IPS DF 6.9 (cell line): ENCODE measurements around the gene LSM3.

Experiments
- DNase-seq: peaks from one replicate; pipeline ENCODE4 v3.0.0-alpha.2; 2013; ENCODE audit warnings: low read depth, low spot score
- H3K27ac ChIP-seq: one replicate; pipeline ENCODE4 v1.5.1; 2013; ENCODE audit warnings: low read length, control low read depth
- H3K27me3 ChIP-seq: 2 replicates; pipeline ENCODE4 v1.6.1; 2013; ENCODE audit warnings: mild to moderate bottlenecking, low read length; ENCODE audit not compliant: control insufficient read depth, insufficient read depth
- H3K36me3 ChIP-seq: 2 replicates; pipeline ENCODE4 v1.6.1; 2013; ENCODE audit warnings: low read length; ENCODE audit not compliant: control insufficient read depth, insufficient read depth
- H3K4me1 ChIP-seq: 2 replicates; pipeline ENCODE4 v1.6.1; 2013; ENCODE audit warnings: low read length; ENCODE audit not compliant: control insufficient read depth, insufficient read depth
- H3K4me3 ChIP-seq: 2 replicates; pipeline ENCODE4 v1.5.1; 2013; ENCODE audit warnings: mild to moderate bottlenecking, low read length
- H3K9me3 ChIP-seq: 2 replicates; pipeline ENCODE4 v1.6.1; 2013; ENCODE audit warnings: low read length, inconsistent platforms; ENCODE audit not compliant: control insufficient read depth, insufficient read depth
- WGBS: extraction: QIAGEN DNeasy Blood & Tissue Kit; methylation state at CpG from one replicate; pipeline ENCODE4 v1.1.7; 2013; ENCODE audit warnings: mixed read lengths, missing lambda C conversion rate; ENCODE audit not compliant: insufficient read length, insufficient coverage; 5-methylcytosine and 5-hydroxymethylcytosine counted together

Gene LSM3

DNA sequence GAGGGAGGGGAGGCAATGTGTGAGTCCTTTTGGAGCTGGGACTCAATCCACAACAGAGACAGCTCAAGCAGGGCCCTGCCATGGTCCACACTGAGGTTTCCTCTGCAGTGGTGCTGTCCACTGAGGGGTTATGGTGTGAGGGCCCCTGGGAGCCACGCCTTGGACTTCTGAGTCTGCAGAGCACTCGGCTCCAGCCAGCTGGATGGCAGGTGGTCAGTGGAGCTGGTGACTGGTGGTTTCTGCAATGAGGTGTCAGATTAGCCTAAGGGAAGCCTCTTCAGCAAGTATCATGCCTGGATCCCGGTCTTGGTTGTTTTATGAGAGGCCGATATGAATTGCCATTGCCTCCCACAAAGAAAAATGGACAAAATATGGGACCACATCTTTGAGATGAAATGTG lies 21.7 kb downstream of the LSM3 start:
- Histone ChIP-seq H3K27ac (no peak overlapping the region), H3K4me1 (no peaks in the 10 kb centered on the region)

DNA sequence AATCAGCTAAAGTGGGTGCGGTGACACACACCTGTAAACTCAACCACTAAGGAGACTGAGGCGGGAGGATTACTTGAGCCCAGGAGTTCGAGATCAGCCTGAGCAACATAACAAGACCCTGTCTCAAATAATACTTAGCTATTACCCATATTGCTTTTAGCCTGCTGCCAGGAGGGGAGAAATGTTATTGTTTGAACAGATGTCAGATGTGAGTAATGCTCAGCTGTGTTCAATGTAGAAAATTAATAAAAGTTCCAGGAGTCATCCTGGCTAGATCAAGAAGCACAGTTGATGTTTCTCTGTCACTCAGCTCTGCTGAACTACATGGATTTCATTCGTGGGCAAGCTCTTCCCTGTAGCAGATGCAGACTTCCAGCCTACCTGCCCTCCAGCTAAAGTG lies 22.2 kb downstream of the LSM3 start:
- Histone ChIP-seq H3K9me3 (no peaks in the 10 kb centered on the region), H3K4me3 (no peak overlapping the region), H3K36me3 (peaks cover 6% of the 10 kb centered on the region; the same call in 1 of the 2 replicates), H3K4me1 (no peaks in the 10 kb centered on the region), H3K27me3 (no peaks in the 10 kb centered on the region), H3K27ac (no peak overlapping the region)
- no CpG with 5 or more reads among the region's 4 CpGs for WGBS
- no peak for DNase-seq

More for the DNA sequence above, 21.7 kb downstream of the LSM3 start:
- DNase-seq = no peak
- Histone ChIP-seq H3K27me3 (no peaks in the 10 kb centered on the region), H3K36me3 (peaks cover 6% of the 10 kb centered on the region; the same call in 1 of the 2 replicates), H3K4me3 (no peak overlapping the region), H3K9me3 (no peaks in the 10 kb centered on the region)
- no CpG with 5 or more reads among the region's 4 CpGs for WGBS

DNA sequence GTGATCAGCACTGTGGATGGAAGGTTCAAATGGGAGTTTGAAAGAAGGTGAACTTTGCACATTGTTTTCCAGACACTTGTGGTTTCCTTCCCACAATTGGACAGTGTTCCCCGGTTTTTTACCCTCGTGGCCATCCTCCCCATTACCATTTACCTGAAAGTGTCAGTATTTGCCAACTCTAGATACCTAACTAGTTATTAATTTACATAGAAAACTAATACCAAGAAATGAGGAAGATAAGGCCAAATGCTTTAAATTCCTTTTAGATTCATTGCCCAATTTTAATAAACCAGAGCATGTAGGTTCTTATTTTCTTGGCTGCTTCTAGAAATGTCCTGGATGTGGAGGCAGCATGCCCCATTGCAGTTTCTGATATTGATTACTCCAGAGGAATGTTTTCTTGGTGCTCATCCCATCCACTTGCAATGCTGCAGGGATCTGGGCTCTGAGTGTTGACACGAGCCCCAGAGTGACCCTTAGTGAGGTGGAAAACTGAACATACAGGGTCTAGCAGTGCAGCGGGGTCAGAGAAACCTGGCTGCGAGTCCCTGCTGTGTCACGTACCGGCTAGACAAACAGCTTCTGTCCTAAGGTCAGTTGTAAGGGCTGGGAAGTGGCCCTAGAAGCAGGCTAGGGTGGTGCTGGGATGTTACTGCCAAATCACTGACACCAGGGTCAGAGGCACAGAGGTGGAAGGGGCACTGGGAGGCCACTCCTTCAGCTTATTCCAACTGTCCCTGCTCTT lies 23.5 kb downstream of the LSM3 start:
- H3K27ac ChIP-seq = no peak overlapping the region
- H3K27me3 ChIP-seq = no peaks in the 10 kb centered on the region
- no peak overlapping the region for H3K4me3 ChIP-seq
- no CpG with 5 or more reads among the region's 7 CpGs for WGBS
- H3K9me3 ChIP-seq = no peaks in the 10 kb centered on the region
- H3K4me1 ChIP-seq = no peaks in the 10 kb centered on the region
- no peak for DNase-seq
- H3K36me3 ChIP-seq = peaks cover 3% of the 10 kb centered on the region; the same call in 1 of the 2 replicates

- Histone ChIP-seq H3K36me3 (no peaks in the 10 kb centered on the region), H3K4me3 (no peak overlapping the region), H3K4me1 (no peaks in the 10 kb centered on the region), H3K27ac (no peak overlapping the region), H3K9me3 (no peaks in the 10 kb centered on the region), H3K27me3 (no peaks in the 10 kb centered on the region)
- WGBS = no CpG with 5 or more reads among the region's 23 CpGs
- no peak for DNase-seq
Observed at GRCh38 chr3:14202874-14203520, 24.4 kb downstream of the LSM3 start.

- H3K27ac ChIP-seq = no peak overlapping the region
- WGBS = no CpG with 5 or more reads among the region's 10 CpGs
- no peaks in the 10 kb centered on the region for H3K36me3 ChIP-seq
- no peaks in the 10 kb centered on the region for H3K27me3 ChIP-seq
- no peaks in the 10 kb centered on the region for H3K4me1 ChIP-seq
- H3K9me3 ChIP-seq = no peaks in the 10 kb centered on the region
- peak; percentile 70 for DNase-seq
- H3K4me3 ChIP-seq = no peak overlapping the region
Observed at GRCh38 chr3:14203521-14204079, 25.0 kb downstream of the LSM3 start.

- no peaks in the 10 kb centered on the region for H3K36me3 ChIP-seq
- no peaks in the 10 kb centered on the region for H3K4me1 ChIP-seq
- no peaks in the 10 kb centered on the region for H3K27me3 ChIP-seq
- no peak overlapping the region for H3K27ac ChIP-seq
- WGBS = no CpG with 5 or more reads among the region's 11 CpGs
- DNase-seq = no peak
- no peak overlapping the region for H3K4me3 ChIP-seq
- no peaks in the 10 kb centered on the region for H3K9me3 ChIP-seq
Observed at GRCh38 chr3:14204515-14205284, 26.1 kb downstream of the LSM3 start.

GRCh38 chr3:14206548-14207177 lies 28.0 kb downstream of the LSM3 start:
- DNase-seq = no peak
- H3K9me3 ChIP-seq = no peaks in the 10 kb centered on the region
- no peaks in the 10 kb centered on the region for H3K36me3 ChIP-seq
- H3K27ac ChIP-seq = no peak overlapping the region
- no peaks in the 10 kb centered on the region for H3K27me3 ChIP-seq
- H3K4me3 ChIP-seq = no peak overlapping the region
- H3K4me1 ChIP-seq = peaks cover 2% of the 10 kb centered on the region
- no CpG with 5 or more reads among the region's 6 CpGs for WGBS

- Histone ChIP-seq H3K4me1 (peaks cover 2% of the 10 kb centered on the region), H3K36me3 (no peaks in the 10 kb centered on the region), H3K4me3 (no peak overlapping the region), H3K27me3 (no peaks in the 10 kb centered on the region), H3K27ac (no peak overlapping the region), H3K9me3 (no peaks in the 10 kb centered on the region)
- WGBS = no CpG with 5 or more reads among the region's 4 CpGs
- DNase-seq = no peak
Observed at GRCh38 chr3:14208168-14208567, 29.6 kb downstream of the LSM3 start.

GRCh38 chr3:14208977-14209394 lies 30.4 kb downstream of the LSM3 start:
- no peaks in the 10 kb centered on the region for H3K9me3 ChIP-seq
- peaks cover 2% of the 10 kb centered on the region for H3K4me1 ChIP-seq
- no peak overlapping the region for H3K27ac ChIP-seq
- H3K27me3 ChIP-seq = no peaks in the 10 kb centered on the region
- WGBS = no CpG with 5 or more reads among the region's 5 CpGs
- DNase-seq = no peak
- no peaks in the 10 kb centered on the region for H3K36me3 ChIP-seq
- no peak overlapping the region for H3K4me3 ChIP-seq
